VCaP (cell line): ENCODE results near the gene EIF2B2.

Experiments
- H3K27ac ChIP-seq: fragments of 450-650 bp; 2 replicates; pipeline ENCODE4 v1.5.1; 2017
- CTCF ChIP-seq: fragments of 450-650 bp; conservative IDR thresholded peaks from 2 replicates; pipeline ENCODE4 v1.5.1; 2017; ENCODE audit warnings: mild to moderate bottlenecking, moderate library complexity

Gene EIF2B2

GRCh38 chr14:75001261-75001660, 1.5 kb upstream of the EIF2B2 start:
- TF ChIP-seq CTCF = no peak
- no peak overlapping the region for H3K27ac ChIP-seq

GRCh38 chr14:75001899-75002298, 822 bp upstream of the EIF2B2 start:
- H3K27ac ChIP-seq = peak overlapping the region; percentile 75
- no peak for TF ChIP-seq CTCF

- H3K27ac ChIP-seq = peak overlapping the region; percentile 75
- TF ChIP-seq CTCF = no peak
Observed at GRCh38 chr14:75003250-75004027, 718 bp downstream of the EIF2B2 start.

GRCh38 chr14:75005357-75005756, 2.6 kb downstream of the EIF2B2 start:
- H3K27ac ChIP-seq = no peak overlapping the region
- TF ChIP-seq CTCF = no peak

- no peak overlapping the region for H3K27ac ChIP-seq
- TF ChIP-seq CTCF = no peak
Observed at GRCh38 chr14:75009176-75009575, 6.5 kb downstream of the EIF2B2 start.

- H3K27ac ChIP-seq = no peak overlapping the region
- TF ChIP-seq CTCF = no peak
Observed at GRCh38 chr14:75010472-75011093, 7.9 kb downstream of the EIF2B2 start.

- H3K27ac ChIP-seq = no peak overlapping the region
- TF ChIP-seq CTCF = no peak
Observed at GRCh38 chr14:75011356-75011994, 8.8 kb downstream of the EIF2B2 start.
